Epithelial cell of esophagus (primary cell): ENCODE measurements around the gene IRAG1.

Experiments
- DNase-seq: peaks from one replicate; pipeline ENCODE4 v3.0.0; 2010; ENCODE audit warnings: low read depth
- H3K4me3 ChIP-seq: 2 replicates; pipeline ENCODE4 v1.5.1; 2011; ENCODE audit warnings: mild to moderate bottlenecking, low read length, control low read depth
- CTCF ChIP-seq: IDR thresholded peaks from 2 replicates; pipeline ENCODE4 v1.5.1; 2011; ENCODE audit warnings: low read depth, mild to moderate bottlenecking, low read length, control low read depth, inconsistent platforms; ENCODE audit not compliant: insufficient read depth; ENCODE audit errors: missing control alignments

Gene IRAG1

GRCh38 chr11:10667521-10667885, 26.1 kb downstream of the IRAG1 start:
- no peak overlapping the region for H3K4me3 ChIP-seq

GRCh38 chr11:10666556-10667520, 26.7 kb downstream of the IRAG1 start:
- TF ChIP-seq CTCF: no peak
- no peak overlapping the region for H3K4me3 ChIP-seq
- DNase-seq: no peak

More at GRCh38 chr11:10667521-10667885, 26.1 kb downstream of the IRAG1 start:
- no peak for TF ChIP-seq CTCF
- no peak for DNase-seq

- H3K4me3 ChIP-seq: no peak overlapping the region
- DNase-seq: no peak
- TF ChIP-seq CTCF: no peak
Measured at GRCh38 chr11:10664496-10664895, 29.1 kb downstream of the IRAG1 start.

DNA sequence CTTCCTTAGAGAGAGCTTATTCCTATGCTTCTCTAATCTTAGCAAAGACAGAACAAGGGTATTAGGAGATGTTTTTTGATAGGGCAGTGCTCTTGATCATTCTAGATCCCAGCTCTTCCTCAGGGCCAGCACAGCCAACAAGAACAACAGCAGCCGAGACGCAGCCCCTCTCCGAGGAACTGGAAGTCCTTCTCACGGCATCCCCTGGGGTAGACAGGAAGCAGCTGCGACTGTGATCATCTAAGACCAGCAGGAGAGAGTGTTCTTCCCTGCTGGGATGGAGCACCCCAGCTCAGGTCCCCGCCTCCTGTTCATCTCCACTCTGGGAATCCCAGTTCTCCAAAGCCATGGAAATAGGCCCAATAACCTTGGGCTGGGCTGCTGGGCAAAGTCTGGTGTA, 29.6 kb downstream of the IRAG1 start:
- H3K4me3 ChIP-seq: no peak overlapping the region
- no peak for DNase-seq
- TF ChIP-seq CTCF: no peak

DNA sequence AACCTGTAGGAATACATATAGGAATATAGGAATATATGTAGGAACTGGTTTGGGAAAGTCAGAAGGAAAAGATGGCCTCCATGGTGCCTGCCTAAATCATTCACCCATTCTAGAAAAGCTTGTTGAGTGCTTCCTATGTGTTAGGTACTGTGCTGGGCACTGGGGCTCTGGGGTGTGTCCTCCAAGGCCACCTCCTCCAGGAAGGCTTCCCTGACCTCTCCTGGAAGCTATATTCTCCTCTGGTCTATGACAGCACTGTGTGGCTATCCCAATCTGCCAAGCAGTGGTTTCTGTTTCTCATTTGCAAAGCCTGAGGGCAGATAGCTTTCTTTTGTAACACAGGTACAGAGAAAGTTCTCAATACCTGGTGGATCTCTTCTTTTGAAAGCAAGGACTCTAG, 30.2 kb downstream of the IRAG1 start:
- DNase-seq: no peak
- no peak overlapping the region for H3K4me3 ChIP-seq
- TF ChIP-seq CTCF: no peak

- no peak overlapping the region for H3K4me3 ChIP-seq
- DNase-seq: no peak
- no peak for TF ChIP-seq CTCF
Measured at GRCh38 chr11:10660323-10660722, 33.2 kb downstream of the IRAG1 start.
